K562 (cell line): ENCODE measurements around the gene P3H4. TPM values are rescaled to one million over a fixed set of nuclear protein-coding genes. Genes with fewer than 3 reads are reported as not detected.
A peak's percentile ranks its signal among the peaks of the same experiment; 100 is the strongest.

Source experiments
- CEBPB ChIP-seq: fragments of 450-650 bp; IDR thresholded peaks from 2 replicates; pipeline ENCODE4 v1.6.1; 2016; ENCODE audit warnings: missing genetic modification characterization, missing compliant biosample characterization
- CEBPG ChIP-seq, 3 experiments: fragments of 200-800 bp in 1 of 3; sonication (Bioruptor generic) in 1 of 3; sonication (generic) in 1 of 3; formaldehyde crosslinking in 1 of 3; IDR thresholded peaks in 2 of 3; conservative IDR thresholded peaks in 1 of 3; 2 replicates each; pipeline versions ENCODE4 v1.6.1 to v1.8.0; 2016 to 2022; ENCODE audit warnings: missing compliant biosample characterization in 2 of 3, missing genetic modification characterization in 2 of 3, mild to moderate bottlenecking in 1 of 3, missing genetic modification reagents in 1 of 3
- FOXJ2 ChIP-seq: fragments of 200-800 bp; sonication (Bioruptor generic); IDR thresholded peaks from 2 replicates; pipeline ENCODE4 v1.6.1; 2016; ENCODE audit warnings: missing genetic modification characterization, missing compliant biosample characterization
- MGA ChIP-seq: fragments of 450-650 bp; IDR thresholded peaks from 2 replicates; pipeline ENCODE4 v1.6.1; 2016; ENCODE audit warnings: mild to moderate bottlenecking, moderate library complexity
- ZNF395 ChIP-seq: fragments of 200-800 bp; sonication (Bioruptor generic); IDR thresholded peaks from 2 replicates; pipeline ENCODE4 v1.6.1; 2017; ENCODE audit warnings: missing genetic modification characterization, missing compliant biosample characterization
- polyA plus RNA-seq, 8 experiments: library from polyadenylated mRNA; depleted of rRNA in 4 of 8; stranded (reverse) in 5 of 8; unstranded in 3 of 8; fragments of >200 nt; fragmentation: Nextera tagmentation in 2 of 8; fragmentation: Illumina TruSeq in 1 of 8; extraction: Ambion mirVana in 2 of 8; extraction: Trizol in 1 of 8; gene quantifications; 2 replicates each; pipeline versions ENCODE4 v1.2.1 to v1.2.3, GENCODE V29; 2011 to 2014; ENCODE audit warnings: inconsistent platforms in 1 of 8, missing spikeins in 1 of 8
- total RNA-seq, 7 experiments: library from RNA; depleted of rRNA in 6 of 7; stranded (reverse); fragments of >200 nt in 6 of 7; fragmentation: Illumina TruSeq in 2 of 7; extraction: Trizol in 2 of 7; gene quantifications; 2 replicates each; pipeline versions ENCODE4 v1.2.1 to v1.2.3, GENCODE V29; 2011 to 2021; ENCODE audit warnings: low replicate concordance in 1 of 7

P3H4 gene
- total and polyA plus RNA-seq, 9 of the 15 experiments (the other 6 are each of a cell fraction or from before 2014, with no cell fraction given), result 0.10 to 3.7 (median 1.0) TPM

- 0 out of 2 replicates have a peak, but pooled peaks have one; percentile 5 for TF ChIP-seq ZNF395 (CRISPR knock-in tag)
- TF ChIP-seq CEBPB (tag), result peak; percentile 47
- no peak for TF ChIP-seq FOXJ2 (tag)
- TF ChIP-seq CEBPG (CRISPR knock-in tag; IDR thresholded peaks at IDR 0.05), result no peak
- TF ChIP-seq CEBPG (tag; conservative IDR thresholded peaks at IDR 0.05 in 1 of 2, IDR thresholded peaks at IDR 0.05 in 1 of 2), result 0 out of 4 replicates have a peak, but pooled peaks of 1 of the 2 experiments have one; percentile 24
- TF ChIP-seq MGA, result peak; percentile 34; the same call in 1 of the 2 replicates
Observed at GRCh38 chr17:41836550-41837196, 24.9 kb upstream of the P3H4 start (continued).
